Hematopoietic multipotent progenitor cell treated with erythropoietin and hydrocortisone succinate and interleukin-3 and kit ligand, for 8 days (in vitro differentiated cells): Measurements from ENCODE around the gene CAND1.
"Not testable (repeated sequence)": the region's sequence is repeated elsewhere in the genome, so short reads cannot be mapped to it uniquely, and the experiment has no call there.

ENCODE experiments used
- DNase-seq: peaks from one replicate; pipeline ENCODE4 v3.0.0-alpha.2; 2015

CAND1 gene

DNA sequence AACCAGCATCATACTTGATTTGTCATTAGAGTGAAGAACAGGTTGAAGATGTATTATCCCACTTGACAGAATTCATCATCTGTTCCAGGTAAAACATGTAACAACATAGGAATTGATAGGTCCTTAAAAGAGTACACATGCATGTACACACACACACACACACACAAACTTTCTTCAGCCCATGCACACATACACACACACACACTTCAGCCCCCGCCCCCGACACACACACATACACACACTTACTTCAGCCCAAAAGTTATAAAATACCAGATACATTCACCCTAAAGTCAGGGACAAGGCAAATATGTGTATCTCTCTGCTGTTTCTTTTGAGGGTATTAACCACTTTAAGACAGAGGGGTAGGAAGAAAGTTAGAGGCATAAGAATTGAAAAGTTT, 15.4 kb downstream of the CAND1 start:
- DNase-seq = no peak

DNA sequence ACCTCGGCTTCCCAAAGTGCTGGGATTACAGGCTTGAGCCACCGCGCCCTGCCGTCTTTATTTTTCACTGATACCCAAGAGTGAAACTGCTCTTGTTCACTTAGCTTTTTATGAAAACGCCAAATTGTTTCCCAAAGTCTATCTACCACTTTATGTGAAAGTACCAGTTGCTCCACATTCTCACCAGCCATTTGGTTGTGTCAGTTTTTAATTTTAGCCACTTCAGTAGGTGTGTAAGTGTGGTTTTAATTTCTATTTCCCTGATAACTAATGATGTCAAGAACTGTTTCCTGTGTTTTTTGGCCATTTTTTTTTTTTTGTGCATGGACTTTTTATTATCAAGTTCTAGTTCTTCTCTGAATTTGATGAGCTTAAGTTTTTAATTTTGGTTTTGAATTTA, 17.1 kb downstream of the CAND1 start:
- no peak for DNase-seq

DNA sequence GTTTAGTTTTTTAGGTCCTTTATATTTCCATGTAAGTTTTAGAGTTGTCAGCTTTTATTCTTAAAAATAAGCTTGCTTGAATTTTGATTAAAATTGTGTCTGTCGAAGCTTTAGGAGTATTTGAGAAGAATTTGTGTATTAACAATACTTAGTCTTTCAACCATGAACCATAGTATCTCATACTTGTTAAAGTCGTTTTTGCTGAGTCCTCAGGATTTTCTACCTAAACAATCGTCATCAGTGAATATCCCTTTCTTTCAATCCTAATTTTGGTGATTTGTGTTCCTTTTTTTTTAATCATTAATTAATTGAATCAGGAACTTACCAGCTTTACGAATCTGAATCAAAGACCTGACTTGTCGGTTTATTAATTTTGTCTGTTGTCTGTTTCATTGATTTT, 18.2 kb downstream of the CAND1 start:
- no peak for DNase-seq

DNA sequence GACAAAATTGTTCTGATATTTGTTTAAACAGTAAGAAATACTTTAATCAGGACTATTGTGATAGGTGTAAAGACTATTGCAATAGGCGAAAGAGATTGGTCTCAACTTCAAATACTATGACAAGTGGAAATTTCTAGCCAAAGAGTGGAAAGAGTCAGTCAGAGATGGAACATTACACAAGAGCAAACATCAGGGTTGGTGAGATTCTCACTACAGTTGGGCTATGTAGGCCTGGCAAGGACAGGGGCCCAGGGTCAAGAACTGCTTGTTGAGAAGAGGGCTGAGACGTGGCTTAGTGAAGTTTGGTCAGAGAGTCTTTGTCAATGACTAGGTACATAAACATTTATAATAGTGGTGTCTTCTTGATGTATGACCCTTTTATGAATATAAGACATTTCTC, 19.4 kb downstream of the CAND1 start:
- DNase-seq = peak; percentile 8

DNA sequence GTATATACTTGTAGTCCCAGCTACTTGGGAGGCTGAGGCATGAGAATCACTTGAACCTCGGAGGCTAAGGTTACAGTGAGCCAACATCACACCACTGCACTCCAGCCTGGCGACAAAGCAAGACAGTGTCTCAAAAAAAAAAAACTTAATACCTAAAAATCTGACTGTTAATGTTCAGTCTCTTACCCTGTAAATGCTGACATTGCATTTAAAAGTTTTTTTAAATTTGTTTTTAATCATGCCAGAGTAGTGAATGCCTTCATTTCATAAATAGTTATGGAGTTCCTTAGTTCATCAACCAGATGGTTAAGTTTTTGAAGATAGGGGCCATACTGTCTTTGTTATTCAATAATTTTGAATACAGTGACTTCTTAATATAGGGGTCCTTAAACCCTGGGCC, 21.2 kb downstream of the CAND1 start:
- no peak for DNase-seq

DNA sequence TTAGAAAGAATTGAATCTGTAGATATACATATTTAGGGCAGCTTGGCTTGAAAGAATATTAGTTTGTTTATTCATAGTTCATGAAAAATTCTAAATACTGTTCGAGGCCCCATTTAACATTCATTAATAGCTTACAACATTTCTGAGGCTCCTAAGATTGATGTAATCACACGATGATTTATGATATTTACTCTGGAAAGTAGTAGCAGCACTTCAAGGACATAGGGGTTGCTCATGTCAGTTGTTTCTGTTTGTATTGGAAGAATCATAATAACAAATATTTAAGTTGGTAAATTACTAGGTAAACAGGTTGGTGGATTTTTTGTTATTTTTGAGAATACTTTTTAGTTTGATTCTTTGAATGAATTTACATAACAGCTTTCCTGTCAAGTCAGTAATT, 30.4 kb downstream of the CAND1 start:
- no peak for DNase-seq

DNA sequence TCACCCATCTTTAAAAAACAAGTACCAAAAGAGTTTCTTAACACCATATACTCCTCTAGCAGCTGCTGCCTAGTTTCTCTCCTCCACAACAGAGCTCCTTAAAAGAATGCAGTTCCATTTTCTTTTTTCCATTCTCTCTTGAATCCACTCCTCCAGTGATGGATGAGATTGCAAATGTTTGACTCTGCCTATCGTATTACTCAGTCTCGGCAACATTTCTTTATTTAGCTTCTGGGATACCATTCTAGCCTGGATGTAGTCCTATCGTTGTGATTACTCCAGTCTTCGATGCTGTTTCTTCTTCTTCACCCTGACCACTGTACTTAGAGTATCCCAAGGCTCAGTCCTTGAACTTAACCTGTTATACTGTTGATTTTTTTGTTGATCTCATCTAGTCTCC, 30.8 kb downstream of the CAND1 start:
- DNase-seq = no peak

DNA sequence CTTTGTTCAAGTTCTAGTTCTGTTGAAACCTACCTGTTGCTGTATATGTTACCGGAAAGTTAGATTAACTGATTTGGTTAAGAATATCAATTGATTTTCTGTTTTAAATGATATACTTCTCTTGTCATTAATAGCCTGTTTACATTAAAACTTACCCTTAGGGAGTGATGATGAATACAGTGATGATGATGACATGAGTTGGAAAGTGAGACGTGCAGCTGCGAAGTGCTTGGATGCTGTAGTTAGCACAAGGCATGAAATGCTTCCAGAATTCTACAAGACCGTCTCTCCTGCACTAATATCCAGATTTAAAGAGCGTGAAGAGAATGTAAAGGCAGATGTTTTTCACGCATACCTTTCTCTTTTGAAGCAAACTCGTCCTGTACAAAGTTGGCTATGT, 33.0 kb downstream of the CAND1 start:
- no peak for DNase-seq

DNA sequence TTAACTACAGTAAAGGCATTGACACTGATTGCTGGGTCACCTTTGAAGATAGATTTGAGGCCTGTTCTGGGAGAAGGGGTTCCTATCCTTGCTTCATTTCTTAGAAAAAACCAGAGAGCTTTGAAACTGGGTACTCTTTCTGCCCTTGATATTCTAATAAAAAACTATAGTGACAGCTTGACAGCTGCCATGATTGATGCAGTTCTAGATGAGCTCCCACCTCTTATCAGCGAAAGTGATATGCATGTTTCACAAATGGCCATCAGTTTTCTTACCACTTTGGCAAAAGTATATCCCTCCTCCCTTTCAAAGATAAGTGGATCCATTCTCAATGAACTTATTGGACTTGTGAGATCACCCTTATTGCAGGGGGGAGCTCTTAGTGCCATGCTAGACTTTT, 36.4 kb downstream of the CAND1 start:
- no peak for DNase-seq

DNA sequence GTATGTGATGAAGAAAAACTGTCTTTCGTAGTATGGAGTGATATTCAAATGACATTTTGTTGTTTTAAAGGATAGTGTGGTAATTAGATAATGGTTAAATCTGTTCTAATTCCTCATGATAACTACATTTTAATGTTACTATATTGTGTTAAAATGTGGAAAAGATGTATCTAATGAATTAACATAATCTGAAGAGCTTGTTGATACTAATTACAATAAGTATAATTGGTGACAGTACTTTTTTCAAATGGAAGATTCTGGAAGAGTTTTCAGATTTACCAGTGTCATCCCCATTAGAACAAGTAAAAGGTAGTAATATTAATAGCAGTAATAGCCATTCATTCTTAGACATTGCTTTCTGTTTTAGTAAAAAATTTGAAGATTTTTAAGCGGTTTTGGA, 37.6 kb downstream of the CAND1 start:
- DNase-seq = no peak

DNA sequence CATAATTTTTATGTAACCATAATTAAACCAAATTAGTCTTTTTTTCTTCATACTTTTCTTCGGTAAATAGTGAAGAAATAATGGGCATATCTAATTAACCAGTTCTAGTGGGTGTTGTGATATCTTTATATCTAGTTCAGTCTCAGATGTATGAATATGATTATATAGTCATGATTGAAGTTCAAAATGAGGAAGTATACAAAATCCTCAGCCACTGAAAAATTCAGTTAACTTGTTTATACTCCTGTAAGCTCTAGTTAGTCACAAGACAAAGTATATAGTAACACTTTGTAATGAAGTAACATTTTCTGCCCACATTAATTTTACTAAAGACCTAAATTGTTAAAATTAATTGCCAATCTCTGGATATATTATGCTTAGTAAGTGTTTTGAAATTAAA, 46.5 kb downstream of the CAND1 start:
- no peak for DNase-seq

DNA sequence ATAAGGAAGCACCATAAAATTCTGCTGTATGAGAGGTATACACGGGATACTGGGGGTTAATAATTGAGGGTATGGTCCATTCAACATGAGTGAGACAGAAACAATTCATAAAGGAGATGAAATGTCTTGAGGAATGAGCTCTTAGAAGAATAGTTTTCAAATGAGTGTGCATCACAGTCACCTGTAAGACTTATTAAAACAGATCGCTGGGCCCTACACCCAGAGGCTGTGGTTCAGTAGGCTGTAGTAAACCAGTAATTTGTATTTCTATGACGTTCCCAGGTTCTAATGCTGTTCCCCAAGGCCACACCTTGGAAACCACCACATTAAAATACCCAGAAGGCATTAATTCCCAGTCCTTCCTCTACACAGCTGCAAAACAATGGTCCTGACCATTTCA, 49.6 kb downstream of the CAND1 start:
- no peak for DNase-seq

DNA sequence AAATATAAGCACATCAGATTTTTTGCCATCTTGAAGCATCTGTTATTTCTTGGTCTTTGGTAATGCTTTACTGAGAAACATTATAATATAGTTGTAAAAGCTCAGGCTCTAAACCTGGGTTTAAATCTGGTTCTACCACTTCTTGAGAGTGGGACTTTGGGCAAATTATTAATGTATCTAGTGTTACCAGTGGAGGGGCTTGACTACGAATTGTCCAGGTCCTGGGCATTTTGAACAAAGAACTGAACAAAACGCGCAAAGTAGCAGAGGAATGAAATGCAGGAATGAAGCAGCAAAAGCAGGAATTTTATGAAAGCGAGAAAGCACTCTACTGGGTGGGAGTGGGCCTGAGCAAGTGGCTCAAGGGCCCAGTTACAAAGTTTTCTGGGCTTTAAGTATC, 50.8 kb downstream of the CAND1 start:
- no peak for DNase-seq

DNA sequence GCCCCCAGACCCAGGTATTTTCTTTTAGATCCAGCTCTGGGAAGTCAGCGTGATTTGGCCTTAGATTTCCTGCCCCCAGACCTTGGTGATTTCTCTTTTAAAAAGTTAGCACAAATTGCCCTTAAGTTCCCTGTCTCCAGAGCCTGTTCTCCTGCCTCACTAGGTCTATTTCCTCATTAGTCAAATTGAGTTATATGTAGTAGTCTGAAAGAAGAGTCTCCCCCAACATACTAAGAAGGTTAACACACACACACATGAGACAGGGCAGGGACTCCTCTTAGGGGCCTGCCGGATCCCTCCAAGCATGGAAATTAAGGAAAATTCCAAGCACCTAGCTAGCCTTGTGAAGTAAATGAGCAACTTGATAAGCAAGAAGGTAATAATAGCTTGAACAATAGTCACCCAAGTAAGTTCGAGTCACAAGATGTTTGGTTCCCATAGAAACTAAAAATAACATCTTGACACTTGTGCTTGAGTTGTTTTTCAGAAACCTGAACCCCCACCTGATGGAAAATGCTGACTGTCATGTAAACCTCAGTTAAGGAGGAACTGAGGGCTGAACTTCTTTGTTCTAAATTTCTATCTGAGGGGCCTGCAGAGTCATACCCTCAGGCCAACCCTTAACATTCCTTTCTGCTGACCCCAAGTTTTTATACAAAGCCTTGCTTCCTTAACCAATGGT, 51.6 kb downstream of the CAND1 start:
- no peak for DNase-seq

DNA sequence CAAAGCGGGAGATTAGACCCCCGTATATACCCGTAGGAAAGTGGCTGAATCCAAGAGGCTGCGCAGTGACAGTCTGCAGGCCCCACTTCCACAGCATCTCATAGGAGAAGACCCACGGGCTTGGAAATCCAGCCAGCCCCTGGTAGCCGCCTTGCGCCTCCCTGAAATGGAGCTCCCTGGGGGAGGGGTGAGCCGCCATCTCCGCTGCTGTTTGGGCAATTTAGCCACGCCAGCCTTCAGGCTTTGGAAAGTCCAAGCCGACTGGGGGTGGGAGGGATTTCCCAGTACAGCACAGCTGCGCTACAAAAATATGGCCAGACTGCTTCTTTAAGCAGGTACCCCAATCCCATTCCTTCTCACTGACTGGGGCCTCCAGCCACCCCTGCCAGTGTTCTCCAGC, 53.4 kb downstream of the CAND1 start:
- no peak for DNase-seq

DNA sequence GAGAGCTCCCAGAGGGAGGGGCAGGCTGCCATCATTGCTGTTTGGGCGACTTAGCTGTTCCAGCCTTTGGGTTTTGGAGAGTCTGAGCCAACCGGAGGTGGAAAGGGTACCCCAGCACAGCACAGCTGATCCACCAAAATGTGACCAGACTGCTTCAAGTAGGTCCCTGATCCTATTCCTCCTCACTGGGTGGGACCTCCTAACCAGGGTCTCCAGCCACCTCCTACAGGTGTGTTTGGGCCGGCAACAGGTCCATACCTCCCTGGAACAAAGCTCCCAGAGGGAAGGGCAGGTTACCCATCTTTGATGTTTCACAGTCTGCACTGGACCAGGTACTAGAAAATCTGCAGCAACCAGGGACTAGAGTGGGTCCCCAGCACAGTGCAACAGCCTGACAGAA, 53.8 kb downstream of the CAND1 start:
- DNase-seq = no peak

DNA sequence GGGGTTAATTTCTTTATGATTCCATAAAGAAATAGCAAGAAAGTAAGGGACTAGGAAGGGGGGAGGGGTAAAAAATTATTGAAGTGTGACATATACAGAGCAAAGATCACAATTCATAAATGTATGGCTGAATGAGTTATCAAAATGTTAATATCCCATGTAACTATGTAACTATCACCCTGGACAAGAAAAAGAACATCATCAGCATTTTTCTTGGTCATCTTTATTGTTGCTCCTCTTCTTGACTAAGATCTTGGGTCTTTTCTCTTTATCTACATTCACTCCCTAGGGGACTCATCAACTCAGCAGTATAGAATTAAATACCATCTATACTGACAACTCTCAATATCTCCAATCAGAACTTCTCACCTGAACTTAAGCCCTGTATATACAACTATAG, 57.5 kb downstream of the CAND1 start:
- DNase-seq = no peak

DNA sequence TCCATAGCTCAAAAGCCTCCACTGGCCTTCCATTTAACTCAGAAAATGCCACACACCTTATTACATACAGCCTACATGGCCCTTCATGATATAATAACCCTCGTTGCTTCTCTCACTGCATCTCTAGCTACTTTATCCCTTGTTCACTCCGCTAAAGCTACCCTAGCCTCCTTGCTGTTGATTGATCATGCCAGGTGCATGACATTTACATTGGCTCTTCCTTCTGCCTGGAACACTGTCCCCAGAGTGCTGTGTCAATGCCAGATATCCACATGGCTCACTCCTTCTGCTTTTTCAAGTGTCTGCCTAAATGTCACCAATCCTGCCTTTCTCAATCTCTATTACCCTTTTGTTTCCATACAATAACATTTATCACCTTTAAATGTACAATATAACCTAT, 58.3 kb downstream of the CAND1 start:
- DNase-seq = no peak

DNA sequence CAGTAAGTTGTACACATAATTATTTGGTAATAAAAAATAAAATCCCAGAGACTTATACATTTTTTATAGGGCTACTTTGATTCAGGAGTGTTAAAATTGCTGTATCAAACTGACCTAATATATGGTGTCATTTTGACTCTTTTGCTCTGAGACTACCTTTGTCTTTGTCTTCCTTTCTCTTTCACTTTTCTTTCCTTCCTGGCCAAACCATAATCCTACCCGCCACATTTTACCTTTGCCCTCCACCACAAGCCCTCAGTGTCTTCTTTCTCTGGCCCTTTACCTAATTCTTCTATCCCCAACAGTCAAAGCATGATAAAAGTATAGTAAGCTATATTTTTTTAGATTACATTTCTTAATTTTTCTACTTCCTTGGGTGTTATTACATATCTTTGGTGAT, 62.0 kb downstream of the CAND1 start:
- DNase-seq = no peak

DNA sequence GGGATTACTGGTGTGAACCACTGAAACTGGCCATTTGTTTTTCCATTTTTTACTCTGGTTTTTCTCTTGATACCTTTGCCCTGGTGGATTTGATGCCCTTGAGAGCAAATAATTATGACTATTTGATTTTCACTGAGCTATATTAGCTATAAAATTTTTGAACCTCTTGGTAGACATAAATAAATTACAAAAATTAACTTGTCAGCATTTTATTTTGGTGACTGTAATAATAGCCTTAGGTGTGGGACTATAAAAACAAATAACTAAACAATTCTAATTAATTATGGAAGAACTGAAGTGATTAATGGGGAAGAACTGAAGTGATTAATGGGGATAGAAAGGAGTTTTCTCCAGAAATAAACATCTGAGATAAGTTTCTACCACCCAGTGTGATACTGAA, 62.7 kb downstream of the CAND1 start:
- DNase-seq = no peak

DNA sequence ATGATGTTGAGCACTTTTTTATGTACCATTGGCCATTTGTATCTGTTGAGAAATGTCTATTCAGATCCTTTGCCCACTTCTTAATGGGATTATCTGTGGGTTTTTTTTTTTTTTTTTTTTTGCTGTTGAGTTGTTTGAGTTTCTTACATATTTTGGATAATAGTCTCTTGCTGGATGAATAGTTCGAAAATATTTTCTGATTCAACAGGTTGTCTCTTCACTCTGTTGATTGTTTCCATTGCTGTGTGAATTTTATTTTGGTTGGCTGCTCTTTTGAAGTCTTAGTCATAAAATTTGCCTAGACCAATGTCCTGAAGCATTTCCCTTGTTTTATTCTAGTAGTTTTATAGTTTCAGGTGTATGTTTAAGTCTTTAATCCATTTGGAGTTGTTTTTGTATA, 64.5 kb downstream of the CAND1 start:
- no peak for DNase-seq

DNA sequence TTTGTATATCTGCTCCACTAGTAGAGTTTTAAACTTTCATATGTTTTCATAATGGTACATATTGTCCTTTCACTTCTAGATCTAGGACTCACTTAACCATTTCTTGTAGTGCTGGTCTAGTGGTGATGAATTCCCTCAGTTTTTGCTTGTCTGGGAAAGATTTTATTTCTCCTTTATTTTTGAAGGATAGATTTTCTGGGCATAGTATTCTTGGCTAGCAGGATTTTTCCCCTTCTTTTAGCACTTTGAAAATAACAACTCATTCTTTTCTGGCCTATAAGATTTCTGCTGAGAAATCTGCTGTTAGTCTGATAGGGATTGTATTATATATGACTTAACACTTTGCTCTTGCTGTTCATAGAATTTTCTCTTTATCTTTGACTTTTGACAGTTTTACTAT, 69.3 kb downstream of the CAND1 start:
- DNase-seq = no peak

DNA sequence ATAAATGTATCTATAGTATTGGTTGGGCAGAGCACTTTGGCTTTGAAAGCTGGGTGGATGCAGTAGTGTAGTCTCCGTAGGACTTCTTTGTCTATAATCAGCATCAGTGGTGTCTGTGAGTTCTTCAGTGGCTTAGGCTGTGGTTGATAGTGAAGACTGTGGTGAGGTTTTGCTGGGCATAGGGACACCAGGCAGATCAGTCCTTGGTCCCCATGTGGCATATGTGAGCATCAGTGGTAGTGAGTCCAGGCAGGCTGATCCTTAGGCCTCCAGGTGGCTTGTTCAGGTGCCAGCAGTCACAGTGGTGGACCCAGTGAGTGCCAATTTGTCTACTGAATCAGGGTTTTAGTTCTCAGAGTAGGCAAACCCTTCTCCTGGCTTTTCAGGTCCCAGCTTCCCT, 70.4 kb downstream of the CAND1 start:
- DNase-seq = no peak

DNA sequence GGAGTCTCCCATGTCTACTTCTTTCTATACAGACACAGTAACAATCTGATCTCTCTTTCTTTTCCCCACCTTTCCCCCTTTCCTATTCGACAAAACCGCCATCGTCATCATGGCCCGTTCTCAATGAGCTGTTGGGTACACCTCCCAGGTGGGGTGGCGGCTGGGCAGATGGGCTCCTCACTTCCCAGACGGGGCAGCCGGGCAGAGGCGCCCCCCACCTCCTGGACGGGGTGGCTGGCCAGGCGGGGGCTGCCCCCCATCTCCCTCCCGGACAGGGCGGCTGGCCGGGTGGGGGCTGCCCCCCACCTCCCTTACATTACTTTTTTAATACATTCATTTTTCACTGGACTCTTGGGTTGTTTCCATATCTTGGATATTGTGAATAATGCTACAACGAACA, 71.9 kb downstream of the CAND1 start:
- not testable (repeated sequence) for DNase-seq

DNA sequence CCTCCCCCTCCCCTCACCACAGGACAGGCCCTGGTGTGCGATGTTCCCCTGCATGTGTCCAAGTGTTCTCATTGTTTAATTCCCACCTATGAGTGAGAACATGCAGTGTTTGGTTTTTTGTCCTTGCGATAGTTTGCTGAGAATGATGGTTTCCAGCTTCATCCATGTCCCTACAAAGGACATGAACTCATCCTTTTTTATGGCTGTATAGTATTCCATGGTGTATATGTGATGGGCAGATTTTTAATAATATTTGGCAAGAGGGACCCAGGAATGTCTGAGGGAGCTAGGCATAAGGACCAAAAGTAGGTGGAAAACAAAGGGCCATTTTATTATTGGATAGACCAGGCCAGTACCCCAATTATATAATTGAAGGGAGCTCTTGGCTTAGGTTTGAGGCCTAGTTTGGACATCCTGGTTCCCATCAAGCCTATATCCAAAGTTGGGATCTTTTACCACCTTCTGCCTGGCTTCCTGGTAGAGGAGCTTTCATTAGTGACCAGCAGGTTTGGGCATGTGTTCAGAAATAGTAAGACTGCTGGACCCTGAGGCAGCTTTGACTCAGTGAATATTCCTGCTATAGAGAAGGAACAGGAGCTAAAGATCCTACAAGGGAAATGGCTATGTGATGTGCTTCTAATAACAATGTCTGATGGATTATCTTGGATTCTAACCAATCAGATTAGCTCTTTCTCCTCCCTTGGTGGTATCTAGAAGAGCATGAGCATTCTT, 76.0 kb downstream of the CAND1 start:
- DNase-seq = no peak
